NCI-H510A treated with DMSO at 0.1 percent for 48 hours (cell line): ENCODE measurements around the gene IRAK4.

Experiments
- DNase-seq: peaks from one replicate; lab custom pipeline; 2025; lab: John Stamatoyannopoulos, UW

IRAK4 gene

GRCh38 chr12:43766291-43766690 lies 7.5 kb downstream of the IRAK4 start:
- no peak for DNase-seq

GRCh38 chr12:43776498-43776897 lies 17.7 kb downstream of the IRAK4 start:
- DNase-seq, result no peak

DNA sequence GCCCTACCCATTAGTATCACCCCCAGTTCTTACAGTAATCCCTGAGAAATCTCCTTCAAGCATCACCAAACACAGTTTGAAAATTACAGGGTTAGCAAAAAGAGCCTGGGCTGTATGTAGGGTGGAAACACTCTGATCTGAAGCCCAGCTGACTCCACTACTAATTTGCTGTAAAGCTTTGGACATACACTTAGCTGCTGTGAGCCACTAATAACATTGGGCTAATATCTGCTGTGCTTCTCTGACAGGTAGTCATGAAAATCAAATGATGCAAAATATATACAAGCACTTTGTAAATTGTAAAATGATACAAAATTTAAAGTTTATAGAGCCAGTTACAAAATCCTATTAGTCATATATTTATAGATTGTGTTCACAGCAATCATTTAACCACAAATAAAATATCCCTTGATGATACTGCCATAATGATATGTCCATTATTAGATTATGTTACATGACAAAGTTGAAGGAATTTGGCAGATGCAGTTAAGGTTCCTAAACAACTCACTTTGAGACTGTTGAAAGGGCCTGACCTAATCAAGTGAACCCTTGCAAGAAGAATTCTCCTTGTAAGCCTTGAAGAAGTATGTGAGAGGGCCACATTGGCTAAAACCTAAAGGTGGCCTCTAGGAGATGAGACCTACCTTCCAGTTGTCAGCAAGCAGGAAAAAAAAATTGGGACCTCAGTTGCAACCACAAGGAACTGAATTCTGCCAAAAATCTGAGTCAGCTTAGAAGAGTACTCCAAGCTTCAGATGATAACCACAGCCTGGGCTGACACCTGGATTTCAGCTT lies 28.3 kb downstream of the IRAK4 start:
- DNase-seq, result no peak

- no peak for DNase-seq
Measured at GRCh38 chr12:43789941-43790340, 31.2 kb downstream of the IRAK4 start.

DNA sequence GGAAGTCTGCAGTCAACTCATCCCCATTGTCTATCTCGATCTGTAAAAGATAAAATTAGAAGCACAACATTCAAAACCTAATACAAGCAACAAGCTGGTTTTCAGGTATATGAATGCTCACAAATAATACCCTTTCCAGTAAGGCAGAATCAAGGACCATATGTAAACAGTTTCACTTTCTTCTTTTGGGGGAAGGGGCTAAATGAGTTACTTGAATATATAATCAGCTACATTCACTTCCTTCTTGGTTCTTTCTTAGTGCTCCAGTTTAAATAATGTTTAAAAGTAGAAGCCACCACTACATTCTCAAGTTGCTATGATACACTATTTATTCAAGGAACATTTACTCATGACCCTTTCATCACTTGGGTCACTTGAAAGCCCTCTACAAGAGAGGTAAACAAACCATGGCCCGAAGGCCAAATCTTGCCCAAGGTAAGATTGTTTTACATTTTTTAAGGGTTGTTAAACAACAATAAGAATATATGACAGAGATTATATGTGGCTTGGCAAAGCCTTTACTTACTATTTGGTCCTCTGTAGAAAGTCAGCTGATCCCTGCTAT lies 37.0 kb downstream of the IRAK4 start:
- peak; percentile 6 for DNase-seq

GRCh38 chr12:43797561-43798217 lies 38.9 kb downstream of the IRAK4 start:
- DNase-seq, result no peak

GRCh38 chr12:43805149-43805859 lies 46.6 kb downstream of the IRAK4 start:
- peak; percentile 28 for DNase-seq

- DNase-seq, result peak; percentile 75
Measured at GRCh38 chr12:43805860-43806736, 47.3 kb downstream of the IRAK4 start, which contains the start of gene TWF1. TSS of gene TWF1 (minus strand) at chr12:43806317. CDS start at chr12:43806245, 72 bp downstream.

DNA sequence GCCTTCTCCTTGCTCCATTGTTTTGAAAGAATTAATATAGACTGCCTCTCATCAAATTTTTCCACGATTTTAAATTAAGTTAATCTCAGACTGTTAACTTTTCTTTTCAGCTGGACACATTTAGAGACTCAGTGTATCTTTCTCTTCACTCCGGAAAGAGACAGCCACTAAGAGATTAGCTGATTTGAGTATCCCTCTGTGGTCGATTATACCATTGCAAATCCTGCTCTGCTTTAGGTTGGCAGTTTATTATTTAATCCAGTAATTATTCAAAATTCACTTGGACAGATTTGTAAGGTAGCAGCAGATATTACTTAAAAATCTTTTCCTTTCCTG lies 48.0 kb downstream of the IRAK4 start:
- no peak for DNase-seq

GRCh38 chr12:43807386-43807785 lies 48.6 kb downstream of the IRAK4 start:
- no peak for DNase-seq

- no peak for DNase-seq
Measured at GRCh38 chr12:43812057-43812456, 53.3 kb downstream of the IRAK4 start.

GRCh38 chr12:43812926-43813325 lies 54.2 kb downstream of the IRAK4 start:
- no peak for DNase-seq

DNA sequence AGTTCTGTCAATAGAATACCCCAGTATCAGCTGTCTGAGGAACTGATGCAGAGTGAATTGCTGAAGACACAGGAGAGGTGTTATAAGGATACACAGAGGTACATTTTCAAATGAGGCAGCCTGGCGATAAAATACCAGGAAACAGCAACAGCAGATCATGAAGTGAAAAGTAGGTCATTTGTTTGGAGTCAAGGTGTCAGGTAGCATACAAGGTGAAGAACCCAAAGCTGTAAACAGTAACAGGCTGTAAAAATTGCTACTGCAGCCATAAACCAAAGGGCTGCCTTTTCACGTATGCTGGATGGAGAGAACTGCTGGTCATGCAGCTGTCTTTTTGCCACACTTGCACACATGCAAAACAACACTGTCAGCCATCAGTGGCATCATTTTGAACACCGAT lies 56.7 kb downstream of the IRAK4 start:
- no peak for DNase-seq

DNA sequence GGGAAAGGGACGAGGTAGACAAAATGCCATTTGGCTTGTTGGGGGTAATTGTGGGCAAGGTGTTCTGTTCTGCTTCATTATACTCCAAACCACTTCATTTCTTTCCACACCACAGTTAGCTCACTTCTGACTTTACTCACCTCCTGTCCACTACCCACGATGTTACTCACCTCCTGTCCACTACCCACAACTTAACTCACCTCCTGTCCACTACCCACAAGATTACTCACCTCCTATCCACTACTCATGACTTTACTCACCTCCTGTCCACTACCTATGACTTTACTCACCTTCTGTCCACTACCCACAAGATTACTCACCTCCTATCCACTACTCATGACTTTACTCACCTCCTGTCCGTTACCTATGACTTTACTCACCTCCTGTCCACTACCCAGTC lies 57.4 kb downstream of the IRAK4 start:
- no peak for DNase-seq

DNA sequence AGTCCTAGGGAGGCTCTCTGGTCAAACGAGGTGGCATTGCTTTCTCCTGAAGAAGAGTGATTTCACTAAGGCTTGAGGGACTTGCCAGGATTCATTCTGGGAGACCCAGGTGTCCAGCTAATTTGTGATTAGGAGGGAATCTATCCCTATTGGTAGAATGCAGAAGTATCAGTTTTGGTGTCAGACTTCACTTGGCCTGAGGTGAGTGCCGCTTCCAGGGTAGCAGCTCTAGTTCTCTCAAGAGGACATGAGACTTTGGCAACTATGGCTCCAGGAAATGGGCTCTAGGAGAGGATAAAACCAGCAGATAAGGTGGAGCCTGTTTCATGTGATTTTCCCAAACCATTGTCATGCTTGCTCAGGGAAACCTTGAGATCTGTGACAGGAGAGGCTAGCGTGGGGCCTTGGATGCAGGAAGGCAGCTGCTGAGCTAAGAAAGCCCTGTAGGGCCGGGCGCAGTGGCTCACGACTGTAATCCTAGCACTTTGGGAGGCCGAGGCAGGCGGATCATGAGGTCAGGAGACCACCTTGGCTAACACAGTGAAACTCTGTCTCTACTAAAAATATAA lies 65.5 kb downstream of the IRAK4 start:
- no peak for DNase-seq

- DNase-seq, result no peak
Measured at GRCh38 chr12:43826681-43827080, 67.9 kb downstream of the IRAK4 start.

DNA sequence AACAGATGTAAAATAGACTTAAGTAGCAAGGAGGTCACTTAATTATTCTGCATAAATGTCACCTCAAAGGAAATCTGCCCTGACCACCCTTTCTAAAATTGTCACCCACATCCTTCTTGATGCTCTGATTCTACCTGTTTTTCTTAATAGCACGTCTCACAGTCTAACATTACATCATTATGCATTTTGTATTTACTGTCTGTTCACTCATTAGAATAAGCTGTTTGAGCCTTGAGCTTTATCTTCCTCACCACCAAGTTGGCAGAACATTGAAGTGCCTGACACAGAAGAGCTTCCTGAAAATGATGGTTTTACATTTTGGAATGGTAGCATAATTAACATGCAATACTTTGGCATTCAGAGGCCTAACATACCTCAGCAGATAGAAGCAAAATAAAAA lies 68.3 kb downstream of the IRAK4 start:
- no peak for DNase-seq

GRCh38 chr12:43832463-43833168 lies 73.9 kb downstream of the IRAK4 start:
- DNase-seq, result no peak

- no peak for DNase-seq
Measured at GRCh38 chr12:43835264-43835655, 76.5 kb downstream of the IRAK4 start.

DNA sequence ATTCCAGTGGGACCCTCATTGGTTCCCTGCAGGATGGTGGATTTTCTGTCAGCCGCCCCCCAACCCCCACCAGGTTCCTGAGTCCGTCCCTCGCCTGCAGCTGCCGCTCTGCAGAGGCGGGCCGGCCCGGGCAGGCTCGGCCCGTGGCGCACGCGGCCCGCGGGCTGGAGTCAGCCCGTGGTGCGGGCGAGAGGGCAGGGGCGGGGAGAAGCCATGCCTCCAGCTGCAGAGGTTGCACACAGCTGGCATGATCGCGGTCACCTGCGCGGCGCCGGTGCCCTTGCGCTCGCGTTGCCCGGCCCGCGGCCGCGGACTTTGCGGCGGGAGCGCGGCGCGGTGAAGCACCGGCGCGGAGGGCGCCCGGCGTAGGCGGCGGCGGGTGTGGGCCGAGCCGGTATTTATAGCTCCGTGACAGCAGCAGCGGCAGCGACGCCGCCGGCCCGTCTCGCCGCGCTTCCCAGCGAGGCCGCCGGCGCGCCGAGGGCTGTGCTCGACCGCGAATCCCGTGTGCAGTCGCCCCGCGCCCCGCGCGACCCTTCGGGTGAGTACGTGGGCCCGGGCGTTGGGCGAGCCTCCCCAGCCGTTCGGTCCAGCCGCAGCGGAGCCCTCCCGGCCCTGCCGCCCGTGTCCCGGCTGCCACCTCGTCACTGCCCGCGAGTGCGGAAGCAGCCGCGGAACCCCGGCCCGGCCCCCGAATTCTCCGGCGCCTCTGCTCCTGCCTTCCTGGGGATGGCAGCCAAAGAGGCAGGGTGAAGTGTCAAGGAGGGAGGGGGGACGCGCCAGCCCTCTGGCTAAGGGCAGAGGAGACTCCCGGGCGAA lies 77.1 kb downstream of the IRAK4 start, which contains the start of gene TMEM117:
TMEM117 (plus strand) TSS at position 426 of the 819 bp plus-strand sequence.
- peak; percentile 28 for DNase-seq
